GM21367 (cell line): ENCODE results near the gene XPR1.

Source experiments
- ATAC-seq: cut with Tn5 transposase; IDR thresholded peaks from one replicate; pipeline ENCODE4 v1.9.1; 2021; ENCODE audit not compliant: unreplicated experiment

Gene XPR1

GRCh38 chr1:180911640-180912191, 279.9 kb downstream of the XPR1 start:
- ATAC-seq, result no peak

- no peak for ATAC-seq
Observed at GRCh38 chr1:180912211-180912800, 280.5 kb downstream of the XPR1 start.

GRCh38 chr1:180912801-180913565, 281.2 kb downstream of the XPR1 start, which contains the start of gene KIAA1614:
TSS of gene KIAA1614 (plus strand) at chr1:180912897. CDS start at chr1:180913244, 347 bp downstream.
- ATAC-seq, result no peak

- no peak for ATAC-seq
Observed at GRCh38 chr1:180915426-180915965, 283.7 kb downstream of the XPR1 start.

- ATAC-seq, result no peak
Observed at GRCh38 chr1:180916012-180916770, 284.4 kb downstream of the XPR1 start.

- ATAC-seq, result no peak
Observed at GRCh38 chr1:180916771-180917170, 284.9 kb downstream of the XPR1 start.

GRCh38 chr1:180917306-180918065, 285.7 kb downstream of the XPR1 start:
- ATAC-seq, result no peak

GRCh38 chr1:180918519-180918918, 286.7 kb downstream of the XPR1 start:
- ATAC-seq, result no peak

GRCh38 chr1:180919183-180919700, 287.4 kb downstream of the XPR1 start:
- ATAC-seq, result no peak

GRCh38 chr1:180920193-180920592, 288.4 kb downstream of the XPR1 start:
- ATAC-seq, result no peak

- no peak for ATAC-seq
Observed at GRCh38 chr1:180920702-180921101, 288.9 kb downstream of the XPR1 start.

- ATAC-seq, result no peak
Observed at GRCh38 chr1:180921386-180921785, 289.6 kb downstream of the XPR1 start.

GRCh38 chr1:180921891-180922630, 290.2 kb downstream of the XPR1 start:
- no peak for ATAC-seq

GRCh38 chr1:180922631-180923015, 290.8 kb downstream of the XPR1 start:
- ATAC-seq, result no peak

- ATAC-seq, result no peak
Observed at GRCh38 chr1:180923021-180923841, 291.4 kb downstream of the XPR1 start.

GRCh38 chr1:180923887-180924286, 292.1 kb downstream of the XPR1 start:
- no peak for ATAC-seq

- no peak for ATAC-seq
Observed at GRCh38 chr1:180924939-180925338, 293.1 kb downstream of the XPR1 start.

GRCh38 chr1:180925471-180926051, 293.7 kb downstream of the XPR1 start:
- no peak for ATAC-seq
